Endothelial cell of umbilical vein (primary cell): ENCODE results near the gene FYCO1.

Experiments
- CTCF ChIP-seq, 2 donors: IDR thresholded peaks; 1 replicate in 1 of 2; 2 replicates in 1 of 2; pipeline ENCODE4 v1.5.1; 2011; ENCODE audit warnings: low read length in 2 of 2, mild to moderate bottlenecking in 2 of 2, moderate library complexity in 2 of 2, control low read depth in 1 of 2, inconsistent platforms in 1 of 2, low read depth in 1 of 2; ENCODE audit not compliant: insufficient read depth in 1 of 2; ENCODE audit errors: extremely low read depth in 1 of 2
- EZH2 ChIP-seq: IDR thresholded peaks from 2 replicates; pipeline ENCODE4 v1.6.1; 2012; ENCODE audit warnings: borderline replicate concordance, low read depth, mild to moderate bottlenecking, moderate library complexity, low read length, inconsistent platforms; ENCODE audit not compliant: severe bottlenecking
- FOS ChIP-seq: IDR thresholded peaks from 2 replicates; pipeline ENCODE4 v1.6.1; 2011; ENCODE audit warnings: mild to moderate bottlenecking, low read length, moderate library complexity, borderline replicate concordance; ENCODE audit not compliant: insufficient read depth
- GATA2 ChIP-seq: IDR thresholded peaks from 2 replicates; pipeline ENCODE4 v1.7.0; 2011; ENCODE audit warnings: low read depth, mild to moderate bottlenecking, moderate library complexity, mixed read lengths, low read length; ENCODE audit not compliant: insufficient read length, insufficient read depth
- MAX ChIP-seq: IDR thresholded peaks from 2 replicates; pipeline ENCODE4 v1.6.1; 2011; ENCODE audit not compliant: insufficient read depth, insufficient read length
- MYC ChIP-seq: IDR thresholded peaks from one replicate; pipeline ENCODE4 v1.6.1; 2011; ENCODE audit warnings: mild to moderate bottlenecking, low read depth, low read length
- POLR2A ChIP-seq: IDR thresholded peaks from 2 replicates; pipeline ENCODE4 v1.6.1; 2012; ENCODE audit warnings: low read depth, mild to moderate bottlenecking, control low read depth, low read length

GRCh38 chr3:45967724-45968123 is 27.9 kb downstream of the FYCO1 start:
- TF ChIP-seq POLR2A (no peak), CTCF (IDR thresholded peaks at IDR 0.05; ENCODE audit: extremely low read depth in 1 of 2, insufficient read depth in 1 of 2, low read depth in 1 of 2, low read length in 2 of 2) (no peak), MAX (no peak), FOS (no peak), MYC (no peak), EZH2 (no peak), GATA2 (no peak)
